ENCODE measurements around the gene FAU.

The FAU gene

DNA sequence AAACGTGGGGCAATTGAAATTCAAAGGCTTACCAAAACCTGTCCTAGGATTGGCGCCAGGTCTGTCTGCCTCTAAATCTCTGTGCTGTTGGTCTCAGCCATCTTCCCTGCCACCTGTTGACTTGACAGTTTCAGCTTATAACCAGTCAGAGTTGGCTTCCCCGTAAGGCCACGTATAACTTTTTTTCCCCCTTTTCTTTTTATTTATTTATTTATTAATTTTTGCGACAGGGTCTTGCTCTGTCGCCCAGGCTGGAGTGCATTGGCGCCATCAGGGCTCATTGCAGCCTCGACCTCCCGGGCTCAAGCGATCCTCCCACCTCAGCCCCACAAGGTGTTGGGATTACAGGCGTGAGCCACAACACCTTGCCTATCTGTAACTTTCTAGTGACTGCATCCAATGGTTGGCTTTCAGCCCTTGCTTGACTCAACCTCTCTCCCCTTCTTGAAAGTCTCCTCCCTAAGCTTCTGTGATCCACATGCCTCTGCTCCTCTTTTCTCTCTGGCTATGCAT is 13.8 kb upstream of the FAU start:
- no peak for DNase-seq

DNA sequence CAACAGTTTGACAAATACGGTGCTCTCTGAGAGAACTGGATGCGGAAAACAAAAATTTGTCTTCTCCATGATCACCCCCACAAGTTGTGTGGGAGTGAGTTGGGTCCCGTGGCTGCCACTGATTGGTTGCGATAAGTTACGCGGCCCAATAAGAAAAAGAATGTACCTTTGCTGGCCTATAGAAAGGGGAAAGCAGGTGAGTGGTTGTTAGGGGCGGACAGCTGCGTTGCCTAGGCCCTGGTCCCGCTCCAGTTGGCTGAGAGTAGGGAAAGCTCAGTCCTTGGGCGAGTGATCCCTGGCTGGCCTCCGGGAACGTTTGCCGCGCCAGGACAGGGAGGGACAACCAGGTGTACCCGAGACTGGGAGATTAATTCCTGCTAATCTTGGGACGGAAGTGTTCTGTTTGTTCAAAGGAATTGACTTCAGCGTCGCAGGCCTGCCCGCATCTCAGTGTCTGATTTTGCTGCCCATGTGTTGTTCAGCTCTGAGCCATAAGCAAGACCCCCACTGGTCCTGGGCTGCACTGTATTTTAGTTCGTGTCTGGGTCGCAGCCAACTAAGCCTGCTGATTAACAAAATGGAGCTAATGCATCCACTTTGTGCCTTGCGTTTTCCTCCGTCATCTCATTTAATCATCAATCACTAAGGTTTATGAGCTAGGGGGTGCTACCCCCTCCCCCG is 13.2 kb upstream of the FAU start:
- peak; percentile 98 for DNase-seq

DNA sequence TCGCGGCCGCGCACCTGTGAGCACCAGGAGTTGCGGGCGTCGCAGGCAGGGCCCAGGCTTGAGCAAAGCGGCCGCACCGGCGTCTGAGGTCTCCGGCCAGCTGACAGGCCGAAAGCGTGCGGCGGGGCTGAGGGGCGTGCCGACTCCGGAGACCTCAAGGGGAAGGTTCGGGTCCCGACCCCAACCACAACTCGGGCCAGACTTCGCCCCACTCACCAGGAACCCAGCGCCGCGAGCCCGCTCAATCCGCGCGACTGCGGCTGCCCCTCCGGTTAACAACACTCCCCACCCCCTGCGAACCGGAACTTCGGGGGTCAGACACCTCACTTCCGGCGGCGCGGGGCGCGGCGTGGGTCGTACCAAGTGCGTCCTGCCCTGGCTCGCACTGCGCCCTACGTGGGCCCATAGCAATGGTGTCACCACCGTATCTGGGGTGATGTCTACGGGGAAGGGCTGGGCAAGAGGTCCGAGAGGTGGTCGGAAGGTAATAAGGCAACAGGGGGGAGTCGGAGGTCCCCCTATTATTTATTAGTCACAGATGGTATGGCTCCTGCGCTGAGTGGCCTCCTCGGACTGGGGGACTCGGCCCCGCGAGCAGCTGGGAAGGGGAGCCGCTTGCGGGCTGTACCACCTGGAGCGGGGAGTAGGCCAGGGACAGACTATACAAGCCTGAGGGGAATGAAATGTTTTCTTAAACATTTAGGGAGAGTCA is 12.5 kb upstream of the FAU start, which contains the start of gene SYVN1:
SYVN1 (minus strand) TSS at position 280 of the 712 bp plus-strand sequence. CDS start 918 bp downstream, outside the sequence.
- peak; percentile 75 for DNase-seq

DNA sequence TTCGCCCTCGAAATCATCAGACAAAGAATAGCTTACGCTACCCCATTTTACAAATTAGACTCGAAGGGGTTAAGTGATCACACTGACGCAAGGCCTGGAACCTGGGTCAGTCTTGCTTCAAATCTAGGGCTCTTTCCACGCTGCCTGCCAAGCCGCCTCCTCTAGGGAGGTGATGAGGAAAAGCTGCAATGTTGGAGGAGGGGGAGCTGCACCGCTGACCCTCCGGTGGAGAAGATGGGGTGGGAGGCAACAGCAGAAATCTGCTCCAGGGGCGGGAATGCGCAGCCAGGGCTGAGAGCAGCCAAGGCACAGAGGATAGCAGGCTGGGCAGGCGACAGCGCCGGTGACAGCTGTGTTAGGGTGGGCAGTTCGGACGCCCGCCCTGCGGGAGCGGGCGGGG is 11.8 kb upstream of the FAU start:
- DNase-seq = no peak

DNA sequence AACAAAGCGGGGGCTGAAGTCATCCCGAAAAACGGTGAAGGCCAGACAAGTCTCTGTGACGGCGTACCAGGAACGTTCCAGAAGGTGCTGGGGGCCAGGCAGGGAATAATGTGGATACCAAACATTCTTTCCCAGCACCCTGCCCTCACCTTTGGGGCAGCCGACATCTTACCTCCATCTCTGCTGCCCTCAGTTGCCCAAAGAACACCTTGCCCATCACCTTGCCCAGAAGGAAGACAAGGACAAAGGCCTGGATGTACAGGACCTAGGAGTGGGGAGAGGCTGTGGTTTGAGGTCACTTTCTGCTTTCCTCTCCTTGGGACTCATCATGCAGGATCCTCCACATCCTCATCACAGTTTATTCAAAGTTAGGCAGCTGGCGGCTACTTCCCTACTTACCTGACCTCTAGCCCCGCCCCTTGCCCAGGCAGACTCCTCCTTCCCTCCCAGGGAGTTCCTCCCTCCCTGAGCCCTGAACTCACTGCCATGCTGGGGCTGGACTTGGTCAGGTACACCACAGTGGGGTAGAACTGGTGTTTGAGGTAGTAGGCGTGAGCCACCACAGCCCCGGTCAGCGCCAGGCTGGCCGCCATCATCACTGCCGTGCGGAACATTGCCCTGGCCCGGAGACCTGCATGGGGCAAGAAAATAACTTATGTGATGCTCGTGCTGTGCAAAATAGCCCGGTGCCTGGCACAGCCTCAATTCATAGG is 11.2 kb upstream of the FAU start:
- DNase-seq = peak; percentile 12

DNA sequence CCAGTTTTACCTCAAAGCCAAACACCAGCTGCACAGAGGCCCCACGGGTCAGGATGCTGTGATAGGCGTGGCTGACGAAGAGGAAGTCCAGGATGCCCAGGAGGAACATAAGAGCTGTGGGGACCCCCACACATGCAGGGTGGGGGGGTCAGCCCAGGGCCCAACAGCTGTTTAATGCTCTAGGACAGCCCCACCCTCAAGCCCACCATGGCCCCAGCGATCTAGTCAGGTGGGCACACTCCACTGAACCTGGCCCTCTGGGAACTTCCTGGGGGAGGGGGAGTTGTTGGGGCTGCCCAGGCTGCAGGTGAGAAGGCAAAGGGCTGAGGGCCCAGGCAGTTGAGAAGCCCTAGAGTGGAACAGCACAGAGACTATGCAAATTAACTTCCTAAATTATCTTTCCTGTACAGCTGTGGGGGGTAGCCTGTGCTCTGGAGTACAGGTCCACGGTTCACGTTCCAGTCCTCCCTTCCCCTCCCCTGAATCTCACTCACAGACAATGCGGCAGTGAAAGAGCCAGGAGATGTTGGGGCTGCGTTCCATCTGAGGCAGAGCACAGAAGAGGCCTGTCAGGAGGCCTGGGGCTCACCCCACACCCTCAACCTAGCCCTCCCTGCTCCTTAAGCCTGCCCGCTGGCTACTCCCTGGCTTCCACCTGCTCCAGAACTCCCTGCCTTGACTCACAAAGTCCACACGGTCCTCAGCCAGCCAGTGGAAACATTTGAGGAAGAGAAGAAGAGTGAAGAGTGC is 10.5 kb upstream of the FAU start:
- no peak for DNase-seq

DNA sequence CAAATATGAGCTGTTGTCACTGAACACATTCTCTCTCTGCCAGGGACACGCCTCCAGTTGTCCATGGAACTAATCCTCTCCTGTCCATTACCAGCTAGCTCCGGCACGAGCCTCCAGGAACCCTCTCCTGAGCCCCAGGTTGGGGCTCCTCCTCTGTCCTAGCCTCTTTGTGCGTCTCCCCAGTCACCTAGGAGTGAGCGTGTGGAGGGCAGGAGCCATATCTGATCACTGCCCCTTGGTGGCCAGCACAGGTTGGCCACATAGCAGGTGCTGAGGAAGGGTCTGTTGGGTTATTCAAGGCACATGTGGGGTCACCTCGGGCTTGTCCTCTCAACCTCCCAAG is 9.9 kb upstream of the FAU start:
- DNase-seq = no peak

DNA sequence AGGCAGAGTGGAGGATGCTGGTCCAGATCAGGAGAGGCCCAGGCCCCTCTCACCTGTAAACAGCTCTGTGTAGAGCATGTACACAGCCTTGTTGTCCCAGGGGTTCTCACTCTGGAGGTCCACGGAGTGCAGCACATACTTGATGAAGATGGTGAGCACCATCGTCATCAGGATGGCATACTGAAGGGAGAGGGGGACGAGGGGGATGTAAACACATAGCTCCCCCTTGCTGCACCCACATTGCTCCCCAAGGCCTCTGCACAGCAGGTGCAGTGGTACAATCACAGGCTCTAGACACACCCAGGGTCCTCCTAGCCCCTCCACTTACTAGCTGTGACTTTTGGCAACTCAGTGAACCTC is 9.5 kb upstream of the FAU start:
- DNase-seq = no peak

DNA sequence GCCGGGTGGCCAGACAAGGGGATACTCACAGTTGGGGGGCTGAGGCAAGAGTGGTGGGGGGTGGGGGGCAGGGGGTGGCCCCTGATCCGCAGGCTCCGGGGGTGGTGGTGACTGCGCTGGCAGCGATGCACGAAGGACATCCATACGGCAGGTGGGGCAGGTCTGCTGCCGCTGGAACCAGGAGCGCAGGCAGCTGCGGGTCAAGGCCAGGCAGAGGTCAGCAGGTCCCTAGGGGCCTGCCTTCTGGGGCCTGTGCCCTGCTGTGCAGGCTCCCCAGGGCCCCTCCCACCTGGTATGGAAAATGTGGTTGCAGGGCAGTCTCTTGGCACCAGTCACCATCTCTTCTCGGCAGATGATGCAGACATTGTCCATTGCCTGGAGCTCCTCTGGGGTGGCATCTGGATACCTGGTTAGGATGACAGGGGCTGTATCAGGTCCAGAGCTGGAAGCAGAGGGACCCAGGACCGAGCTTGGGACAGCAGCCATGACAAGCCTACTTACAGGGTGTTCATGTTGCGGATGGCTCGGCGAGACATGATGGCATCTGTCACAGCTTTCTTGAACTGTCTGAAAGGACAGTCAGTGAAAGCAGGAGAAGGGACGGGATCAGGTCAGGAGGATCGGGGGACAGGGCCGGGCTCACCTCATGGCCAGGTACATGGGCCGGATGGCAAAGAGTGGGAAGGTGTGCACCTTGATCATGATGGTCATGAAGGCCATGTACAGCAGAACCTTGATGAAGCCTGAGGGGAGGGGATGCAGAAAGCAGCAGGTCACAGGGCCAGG is 8.9 kb upstream of the FAU start:
- no peak for DNase-seq

DNA sequence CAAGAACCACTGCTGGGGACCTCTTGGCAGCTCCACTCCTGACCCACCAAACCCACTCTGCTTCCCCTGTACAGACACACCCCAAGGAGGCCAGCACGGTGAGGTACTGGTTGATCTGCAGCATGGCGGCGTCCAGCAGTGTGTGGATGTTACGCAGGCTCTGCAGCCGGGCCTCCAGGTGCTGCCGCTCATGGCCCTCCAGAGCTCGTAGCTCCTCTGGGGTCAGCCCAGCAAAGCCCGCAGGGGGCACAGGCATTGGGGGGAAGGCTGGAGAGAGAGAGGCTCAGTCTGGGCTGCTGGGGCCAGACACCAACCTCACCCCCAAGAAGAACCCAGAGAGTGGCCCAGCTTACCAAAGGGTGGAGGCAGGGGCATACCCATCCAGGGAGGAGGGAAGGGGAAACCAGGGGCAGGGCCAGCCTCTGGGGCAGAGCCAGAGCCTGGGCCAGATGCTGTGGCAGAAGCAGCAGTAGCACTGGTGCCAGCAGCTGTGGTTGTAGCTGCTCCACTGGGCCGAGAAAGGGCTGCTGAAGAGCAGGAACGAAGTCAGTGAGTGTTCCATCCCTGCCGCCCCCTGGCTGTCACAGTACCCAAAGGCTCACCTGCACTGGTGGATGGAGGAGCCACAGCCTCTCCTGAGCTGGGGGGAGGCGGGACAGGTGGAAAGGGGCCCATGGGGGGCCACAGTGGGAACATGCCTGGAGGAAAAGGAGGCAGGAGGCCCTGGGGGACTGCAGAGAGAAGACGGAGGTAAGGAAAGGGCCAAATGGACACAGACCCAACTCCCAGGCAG is 7.9 kb upstream of the FAU start:
- DNase-seq = no peak

DNA sequence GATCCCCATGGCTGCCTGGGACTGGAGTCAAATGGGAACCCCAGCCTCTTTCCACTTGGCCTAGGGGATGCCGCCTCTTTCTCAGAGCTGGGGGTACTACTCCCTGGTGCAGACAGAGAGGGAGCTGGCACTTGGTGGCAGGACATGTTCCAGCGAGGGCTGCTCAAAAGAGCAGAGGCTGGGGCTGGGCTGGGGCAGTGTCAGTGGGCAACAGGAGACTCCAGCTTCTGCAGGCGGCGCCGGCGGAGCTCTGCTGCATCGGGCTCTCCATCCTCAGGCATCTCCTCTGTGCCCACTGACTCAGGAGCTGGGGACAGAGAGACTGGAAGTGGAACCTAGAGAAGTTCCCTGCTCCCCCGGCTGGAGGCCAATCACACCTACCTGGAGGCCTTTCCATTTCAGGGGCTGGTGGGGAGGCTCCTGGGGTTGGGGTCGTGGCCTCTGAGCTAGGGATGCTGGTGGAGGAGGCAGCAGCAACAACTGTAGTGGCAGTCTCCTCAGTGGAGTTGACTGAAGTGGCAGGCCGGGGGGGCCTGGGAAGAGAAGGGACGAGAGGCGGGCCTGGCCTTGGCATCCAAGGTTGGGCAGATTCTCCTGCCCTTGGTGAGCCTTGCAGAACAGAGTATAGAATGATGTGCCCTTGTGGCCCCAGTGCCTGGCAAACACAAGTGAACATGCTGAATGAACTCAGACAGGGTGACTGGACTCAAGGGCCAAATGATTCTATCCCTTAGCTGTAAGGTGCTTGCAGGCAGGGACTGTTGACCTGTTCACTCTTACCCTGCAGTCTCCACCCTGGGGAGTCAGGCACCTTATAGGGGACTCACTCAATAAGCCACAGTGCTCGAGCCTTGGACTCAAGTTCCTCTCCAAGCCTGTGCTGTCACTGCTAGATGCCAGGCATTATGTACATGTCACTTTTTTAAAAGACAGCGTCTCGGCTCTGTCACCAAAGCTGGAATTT is 6.5 kb upstream of the FAU start:
- DNase-seq = no peak

DNA sequence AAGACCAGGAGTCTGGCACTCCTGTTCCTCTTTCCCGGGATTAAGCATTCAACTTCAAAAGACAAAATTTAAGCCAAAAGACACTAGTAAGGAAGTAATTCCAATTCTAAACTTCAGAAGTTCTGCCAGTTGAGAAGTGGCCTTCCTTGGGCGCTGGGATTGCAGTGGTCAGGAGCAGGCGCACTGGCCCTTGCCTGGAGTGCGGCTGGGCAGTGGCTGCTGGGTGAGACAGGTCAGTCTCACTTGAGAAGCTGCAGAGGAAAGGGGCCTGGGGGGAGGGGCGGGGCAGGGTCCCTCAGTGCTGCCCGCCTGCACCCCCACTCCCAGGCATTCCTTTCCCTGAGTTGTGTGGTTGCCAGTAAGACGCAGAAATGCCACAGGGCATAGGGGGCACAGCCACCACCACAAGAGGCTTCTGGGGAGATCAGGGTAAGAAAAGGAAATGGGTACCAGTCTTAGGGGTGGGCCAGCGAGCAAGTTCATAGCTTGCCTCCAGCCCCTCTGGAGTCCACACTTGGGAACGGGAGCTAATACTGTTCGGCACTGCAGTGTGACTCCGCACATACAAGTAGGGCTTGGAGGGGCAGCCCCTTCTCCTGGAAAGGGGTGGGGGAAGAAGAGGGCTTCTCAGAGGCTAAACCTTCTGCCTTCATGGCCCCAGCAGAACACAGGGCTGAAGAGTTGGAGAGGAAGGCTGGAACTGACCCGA is 5.7 kb upstream of the FAU start:
- no peak for DNase-seq

DNA sequence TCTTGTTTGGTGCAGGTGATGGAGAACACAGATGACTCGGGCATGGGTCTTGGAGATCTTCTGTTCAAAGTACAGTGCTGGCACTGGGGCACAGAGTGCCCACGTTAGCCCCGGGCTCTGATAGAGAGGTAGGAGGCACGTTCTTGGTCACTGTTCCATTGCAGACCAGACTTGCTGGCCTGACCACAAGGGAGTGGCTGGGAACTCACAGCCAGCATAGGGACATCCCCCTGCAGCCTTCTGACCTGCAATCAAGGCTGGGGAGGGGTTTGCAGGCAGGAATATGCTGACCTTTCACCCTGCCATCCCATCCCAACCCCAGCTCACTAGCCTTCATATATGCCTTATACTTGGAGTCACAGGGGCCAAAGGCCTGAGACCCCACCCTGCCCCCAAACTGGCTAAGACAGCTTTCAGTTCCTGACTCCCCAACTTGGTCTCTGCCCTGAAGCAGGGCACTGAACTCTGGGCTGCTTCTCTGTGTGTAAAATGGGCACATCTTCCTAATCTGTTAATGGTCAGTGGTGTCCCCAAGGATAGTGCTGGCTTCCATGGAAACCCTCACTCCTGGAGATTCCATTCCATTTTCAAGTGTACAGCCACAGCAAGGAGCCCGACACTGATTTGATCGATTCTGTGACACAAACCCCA is 4.8 kb upstream of the FAU start:
- DNase-seq = no peak

DNA sequence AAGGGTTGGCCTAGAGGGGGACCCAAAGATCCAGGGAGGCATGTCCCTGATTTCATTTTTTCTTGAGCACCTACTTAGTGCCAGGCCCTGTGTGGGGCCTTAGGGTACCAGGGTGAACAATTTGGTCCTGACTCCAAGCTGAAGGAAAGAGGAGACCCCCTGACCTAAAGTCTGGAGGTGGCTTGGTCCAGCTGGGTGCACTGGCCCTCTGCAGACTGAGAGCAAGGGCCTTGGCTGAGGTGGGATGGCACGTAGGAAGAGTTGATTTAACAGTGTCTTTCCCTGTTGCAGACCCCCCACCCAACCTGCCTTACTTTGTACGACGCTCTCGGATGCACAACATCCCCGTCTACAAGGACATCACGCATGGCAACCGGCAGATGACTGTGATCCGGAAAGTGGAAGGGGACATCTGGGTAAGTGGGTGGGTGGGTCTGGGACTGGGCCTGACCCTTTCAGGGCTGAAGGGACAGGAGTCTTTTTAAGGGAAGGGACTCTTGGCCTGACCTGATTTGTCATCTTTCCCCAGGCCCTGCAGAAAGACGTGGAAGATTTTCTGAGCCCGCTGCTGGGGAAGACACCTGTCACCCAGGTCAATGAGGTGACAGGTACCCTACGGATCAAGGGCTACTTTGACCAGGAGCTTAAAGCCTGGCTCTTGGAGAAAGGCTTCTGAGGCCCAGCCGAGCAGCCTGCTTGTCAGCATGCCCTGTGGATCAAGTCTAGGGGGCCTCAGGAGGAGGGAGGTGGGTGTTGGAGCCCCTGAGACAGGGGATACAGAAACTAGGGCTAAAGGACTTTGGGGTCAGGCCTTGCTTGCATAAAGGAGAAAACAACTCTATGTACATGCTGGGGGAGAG is 3.5 kb upstream of the FAU start:
- no peak for DNase-seq

DNA sequence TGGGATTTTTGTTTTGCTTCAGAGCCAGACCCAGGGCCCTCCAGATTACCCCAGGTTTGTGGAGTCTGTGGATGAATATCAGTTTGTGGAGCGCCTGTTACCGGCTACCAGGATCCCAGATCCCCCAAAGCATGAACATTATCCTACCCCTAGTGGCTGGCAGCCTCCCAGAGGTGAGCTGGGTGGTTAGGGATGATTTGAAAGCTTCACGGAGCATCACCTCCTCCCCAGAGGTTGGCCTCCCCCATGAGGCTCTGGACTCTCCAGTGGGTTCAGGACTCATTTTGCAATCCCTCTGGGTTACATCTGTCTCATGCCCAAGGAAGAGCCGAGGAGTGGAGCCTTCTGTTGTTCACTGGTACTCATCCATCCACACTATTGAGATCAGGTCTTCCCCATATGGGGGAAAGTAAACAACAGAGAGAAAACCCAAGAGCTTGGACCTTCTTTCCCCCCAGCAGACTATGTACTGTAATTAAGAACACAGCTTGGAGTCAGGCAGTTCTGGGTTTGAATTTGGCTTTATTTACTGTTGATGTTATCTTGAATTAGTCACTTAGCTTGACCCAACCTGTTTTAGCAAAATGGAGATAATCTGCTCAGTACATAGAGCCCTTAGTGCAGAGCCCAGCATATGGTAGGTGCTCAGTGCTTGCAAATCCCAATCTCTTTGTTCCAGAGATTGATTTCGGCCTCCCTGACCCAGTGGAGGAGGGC is 2.7 kb upstream of the FAU start:
- DNase-seq = no peak

DNA sequence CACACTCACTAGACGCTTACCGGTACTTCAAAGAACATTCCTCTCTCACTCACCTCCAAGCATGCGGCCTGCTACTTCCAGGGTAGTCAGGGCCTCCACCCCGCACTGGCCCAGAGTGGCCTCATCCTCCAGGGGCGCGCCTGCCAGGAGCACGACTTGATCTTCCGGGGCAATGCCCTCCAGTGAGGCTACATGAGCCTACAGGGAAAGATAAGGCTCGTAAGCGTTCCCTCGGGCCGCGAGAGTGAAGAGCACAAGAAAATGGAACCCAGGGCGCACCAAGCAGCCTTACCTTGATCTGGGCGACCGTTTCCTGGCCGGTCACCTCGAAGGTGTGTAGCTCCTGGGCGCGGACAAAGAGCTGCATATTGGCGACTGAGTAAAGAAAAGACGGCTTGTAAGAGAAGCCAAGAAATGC is 478 bp downstream of the FAU start:
- DNase-seq = no peak

DNA sequence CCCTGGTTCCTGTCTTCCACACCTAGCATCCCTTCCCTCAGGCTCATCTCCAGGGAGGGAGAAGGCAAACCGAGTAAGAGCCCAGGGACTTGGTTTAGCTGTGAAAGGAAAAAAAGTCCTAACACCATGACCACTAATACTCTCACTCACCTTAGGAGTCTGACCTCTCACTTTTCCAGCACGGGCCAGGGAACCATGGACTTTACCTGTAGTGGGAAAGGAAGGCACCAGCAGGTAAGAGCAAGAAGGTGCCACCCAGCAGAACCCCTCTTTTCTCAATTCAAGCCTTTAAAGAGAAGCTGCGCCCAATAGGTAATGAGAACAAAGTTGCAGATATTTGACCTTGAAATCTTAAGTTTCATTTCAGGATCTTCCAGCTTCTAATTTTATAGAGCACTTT is 1.1 kb downstream of the FAU start:
- no peak for DNase-seq

DNA sequence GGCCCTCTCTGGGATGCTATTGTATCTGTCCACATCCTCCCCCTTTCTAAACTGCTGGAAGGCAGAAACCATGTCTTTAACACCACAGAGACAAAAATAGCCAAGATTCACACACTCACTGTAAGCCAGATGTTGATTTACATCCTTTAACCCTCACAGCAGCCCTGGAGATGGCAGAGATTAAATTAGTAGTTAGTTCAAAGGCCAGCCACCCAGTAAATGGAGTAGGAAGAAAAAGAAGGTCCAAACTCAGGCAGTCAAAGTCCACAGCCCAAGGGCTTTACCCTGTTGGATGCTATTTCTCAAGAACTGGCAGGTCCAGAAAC is 2.3 kb downstream of the FAU start:
- no peak for DNase-seq
